ENCODE results near the gene GH1. TPM values are rescaled to one million over a fixed set of nuclear protein-coding genes. Genes with fewer than 3 reads are reported as not detected.
"Not testable (repeated sequence)": the region's sequence is repeated elsewhere in the genome, so short reads cannot be mapped to it uniquely, and the experiment has no call there.

The GH1 gene
- total RNA-seq, 1 donor from 2014 or later: not detected

DNA sequence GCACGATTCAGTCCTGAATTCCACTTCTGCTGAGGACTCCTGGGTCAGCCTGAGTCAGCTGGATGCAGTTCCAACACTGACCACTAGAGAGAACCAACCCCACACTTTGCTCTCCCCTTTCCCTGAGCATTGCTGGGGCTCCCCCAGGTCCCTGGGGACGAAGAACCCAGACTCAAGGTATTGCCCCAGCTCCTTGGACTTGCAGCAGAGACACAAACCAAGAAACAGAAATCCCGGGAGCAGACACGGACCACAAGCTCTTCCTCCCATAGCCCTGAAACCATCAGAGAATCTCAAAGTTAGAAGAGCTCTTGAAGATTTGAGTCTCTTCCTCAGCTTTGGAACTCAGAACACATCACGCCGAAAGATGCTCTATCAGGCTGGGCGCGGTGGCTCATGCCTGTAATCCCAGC lies 678 bp upstream of the GH1 start:
- no peak overlapping the region for H3K4me3 Mint-ChIP-seq (ENCODE audit: low read depth)
- no peak overlapping the region for H3K27ac Mint-ChIP-seq
- H3K27me3 Mint-ChIP-seq: peaks cover 38% of the 10 kb centered on the region
- peak; percentile 74 for TF ChIP-seq CTCF (IDR thresholded peaks at IDR 0.05; ENCODE audit: unreplicated experiment)
- no peaks in the 10 kb centered on the region for H3K4me1 Mint-ChIP-seq (ENCODE audit: low read depth)
- no peaks in the 10 kb centered on the region for H3K36me3 Mint-ChIP-seq (ENCODE audit: insufficient read depth)
- H3K9me3 Mint-ChIP-seq (ENCODE audit: low read depth): no peaks in the 10 kb centered on the region
- DNase-seq (ENCODE audit: low spot score, unreplicated experiment): peak; percentile 50

DNA sequence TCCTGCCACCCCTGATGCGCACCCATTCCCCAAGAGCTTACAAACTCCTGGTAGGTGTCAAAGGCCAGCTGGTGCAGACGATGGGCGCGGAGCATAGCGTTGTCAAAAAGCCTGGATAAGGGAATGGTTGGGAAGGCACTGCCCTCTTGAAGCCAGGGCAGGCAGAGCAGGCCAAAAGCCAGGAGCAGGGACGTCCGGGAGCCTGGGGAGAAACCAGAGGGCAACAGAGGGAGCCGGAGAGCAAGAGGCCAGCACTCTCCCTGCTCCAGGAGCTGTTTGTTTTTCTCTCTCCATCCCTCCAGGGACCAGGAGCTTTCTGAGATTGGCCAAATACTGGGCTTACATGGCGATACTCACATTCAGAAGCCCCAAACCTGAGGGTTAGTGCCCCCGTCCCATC lies 334 bp downstream of the GH1 start:
- no peak for TF ChIP-seq CTCF (IDR thresholded peaks at IDR 0.05; ENCODE audit: unreplicated experiment)
- Mint-ChIP-seq H3K27me3 (peaks cover 38% of the 10 kb centered on the region), H3K27ac (no peak overlapping the region), H3K9me3 (ENCODE audit: low read depth) (no peaks in the 10 kb centered on the region), H3K4me1 (ENCODE audit: low read depth) (no peaks in the 10 kb centered on the region), H3K36me3 (ENCODE audit: insufficient read depth) (no peaks in the 10 kb centered on the region), H3K4me3 (ENCODE audit: low read depth) (no peak overlapping the region)
- DNase-seq (ENCODE audit: low spot score, unreplicated experiment): no peak

DNA sequence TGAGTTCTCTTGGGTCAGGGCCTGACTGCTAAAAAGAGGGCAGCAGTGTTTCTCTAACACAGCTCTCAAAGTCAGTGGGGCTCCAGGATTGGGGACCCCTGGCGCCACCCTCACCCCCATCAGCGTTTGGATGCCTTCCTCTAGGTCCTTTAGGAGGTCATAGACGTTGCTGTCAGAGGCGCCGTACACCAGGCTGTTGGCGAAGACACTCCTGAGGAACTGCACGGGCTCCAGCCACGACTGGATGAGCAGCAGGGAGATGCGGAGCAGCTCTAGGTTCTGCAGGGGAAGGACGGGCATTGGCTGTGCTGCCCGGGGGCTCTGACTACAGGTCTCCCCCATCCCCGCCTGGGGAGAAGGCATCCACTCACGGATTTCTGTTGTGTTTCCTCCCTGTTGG lies 993 bp downstream of the GH1 start:
- Mint-ChIP-seq H3K36me3 (ENCODE audit: insufficient read depth) (no peaks in the 10 kb centered on the region), H3K4me1 (ENCODE audit: low read depth) (no peaks in the 10 kb centered on the region), H3K27ac (no peak overlapping the region), H3K27me3 (peaks cover 38% of the 10 kb centered on the region), H3K9me3 (ENCODE audit: low read depth) (no peaks in the 10 kb centered on the region), H3K4me3 (ENCODE audit: low read depth) (no peak overlapping the region)
- TF ChIP-seq CTCF (IDR thresholded peaks at IDR 0.05; ENCODE audit: unreplicated experiment): no peak
- no peak for DNase-seq (ENCODE audit: low spot score, unreplicated experiment)

GRCh38 chr17:63917206-63917605 lies 1.4 kb downstream of the GH1 start:
- H3K4me3 Mint-ChIP-seq (ENCODE audit: low read depth); H3K36me3 Mint-ChIP-seq (ENCODE audit: insufficient read depth); DNase-seq (ENCODE audit: low spot score, unreplicated experiment); H3K9me3 Mint-ChIP-seq (ENCODE audit: low read depth); H3K27ac Mint-ChIP-seq; H3K4me1 Mint-ChIP-seq (ENCODE audit: low read depth): not testable (repeated sequence)
- peaks cover 37% of the 10 kb centered on the region for H3K27me3 Mint-ChIP-seq

DNA sequence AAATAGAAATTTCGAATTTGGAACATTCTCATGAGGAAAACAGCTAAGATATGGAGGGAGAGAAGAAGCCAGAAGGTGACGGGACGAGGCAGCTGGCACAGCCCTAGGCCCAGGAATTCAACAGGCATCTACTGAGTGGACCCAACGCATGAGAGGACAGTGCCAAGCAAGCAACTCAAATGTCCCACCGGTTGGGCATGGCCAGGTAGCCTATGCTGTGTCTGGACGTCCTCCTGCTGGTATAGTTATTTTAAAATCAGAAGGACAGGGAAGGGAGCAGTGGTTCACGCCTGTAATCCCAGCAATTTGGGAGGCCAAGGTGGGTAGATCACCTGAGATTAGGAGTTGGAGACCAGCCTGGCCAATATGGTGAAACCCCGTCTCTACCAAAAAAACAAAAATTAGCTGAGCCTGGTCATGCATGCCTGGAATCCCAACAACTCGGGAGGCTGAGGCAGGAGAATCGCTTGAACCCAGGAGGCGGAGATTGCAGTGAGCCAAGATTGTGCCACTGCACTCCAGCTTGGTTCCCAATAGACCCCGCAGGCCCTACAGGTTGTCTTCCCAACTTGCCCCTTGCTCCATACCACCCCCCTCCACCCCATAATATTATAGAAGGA lies 2.0 kb downstream of the GH1 start:
- Mint-ChIP-seq H3K9me3 (ENCODE audit: low read depth) (no peaks in the 10 kb centered on the region), H3K36me3 (ENCODE audit: insufficient read depth) (no peaks in the 10 kb centered on the region), H3K4me1 (ENCODE audit: low read depth) (no peaks in the 10 kb centered on the region), H3K4me3 (ENCODE audit: low read depth) (no peak overlapping the region), H3K27ac (no peak overlapping the region), H3K27me3 (peaks cover 40% of the 10 kb centered on the region)
- no peak for TF ChIP-seq CTCF (IDR thresholded peaks at IDR 0.05; ENCODE audit: unreplicated experiment)
- DNase-seq (ENCODE audit: low spot score, unreplicated experiment): no peak

DNA sequence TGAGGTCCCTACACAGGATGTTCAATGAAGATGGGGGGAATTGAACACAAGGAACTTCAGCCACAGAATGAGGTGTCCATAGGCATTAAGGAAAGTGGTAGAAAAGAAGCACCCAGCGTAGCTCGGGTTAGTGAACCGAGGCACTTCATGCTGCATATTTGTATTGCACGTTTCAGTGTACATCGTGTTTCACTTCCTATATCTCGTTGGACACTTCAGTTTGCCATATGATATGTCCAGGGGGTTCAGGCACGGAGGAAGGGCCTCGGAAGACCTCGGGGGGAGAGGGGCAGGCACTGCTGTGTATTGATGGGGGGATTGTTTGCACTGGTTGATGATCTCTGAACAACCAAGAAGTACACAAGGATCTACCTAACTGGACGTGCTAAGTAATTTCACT lies 2.9 kb downstream of the GH1 start:
- not testable (repeated sequence) for H3K4me3 Mint-ChIP-seq (ENCODE audit: low read depth); DNase-seq (ENCODE audit: low spot score, unreplicated experiment); H3K9me3 Mint-ChIP-seq (ENCODE audit: low read depth); H3K4me1 Mint-ChIP-seq (ENCODE audit: low read depth); H3K27ac Mint-ChIP-seq; H3K36me3 Mint-ChIP-seq (ENCODE audit: insufficient read depth)
- H3K27me3 Mint-ChIP-seq: peaks cover 46% of the 10 kb centered on the region
